H1 (cell line): ENCODE measurements around the gene RNPEPL1. TPM values are rescaled to one million over a fixed set of nuclear protein-coding genes. Genes with fewer than 3 reads are reported as not detected.

Experiments
- CTCF ChIA-PET: fragments of 300-600 bp; sonication (Branson Sonifier 250); formaldehyde crosslinking; loops from one replicate; lab custom pipeline; 2021; ENCODE audit not compliant: partially characterized antibody; lab: Charles Lee
- POLR2A ChIA-PET: fragments of 300-600 bp; sonication (Branson Sonifier 250); formaldehyde crosslinking; loops from one replicate; lab custom pipeline; 2021; ENCODE audit warnings: inconsistent platforms; ENCODE audit not compliant: partially characterized antibody; lab: Charles Lee
- DNase-seq, 2 experiments: peaks; one replicate each; pipeline versions ENCODE4 v3.0.0 to v3.0.0-alpha.2; 2010 to 2022; ENCODE audit warnings: low spot score in 2 of 2, low read depth in 1 of 2, mixed read lengths in 1 of 2
- FAIRE-seq: peaks from 2 replicates; lab custom pipeline; 2011; peaks lifted over from hg19 to GRCh38; lab: Jason Lieb, UNC
- H2AFZ ChIP-seq: 2 replicates; pipeline ENCODE4 v1.8.1; 2012; ENCODE audit warnings: low read length, inconsistent platforms
- H2AK5ac ChIP-seq: 2 replicates; pipeline ENCODE4 v1.6.1; 2013; ENCODE audit warnings: low read depth, low read length
- H2BK120ac ChIP-seq: replicated peaks from 2 replicates; pipeline ENCODE3; 2013; ENCODE audit warnings: low read depth, low read length, inconsistent platforms
- H2BK12ac ChIP-seq: 2 replicates; pipeline ENCODE4 v1.6.1; 2013; ENCODE audit warnings: low read depth, low read length
- H2BK15ac ChIP-seq: 2 replicates; pipeline ENCODE4 v1.6.1; 2013; ENCODE audit warnings: low read length
- H2BK20ac ChIP-seq: 2 replicates; pipeline ENCODE4 v1.6.1; 2013; ENCODE audit warnings: low read length
- H2BK5ac ChIP-seq: 2 replicates; pipeline ENCODE4 v1.6.1; 2013; ENCODE audit warnings: low read depth, low read length
- H3K14ac ChIP-seq: 2 replicates; pipeline ENCODE4 v1.6.1; 2013; ENCODE audit warnings: inconsistent platforms; ENCODE audit not compliant: insufficient read length
- H3K18ac ChIP-seq: 2 replicates; pipeline ENCODE4 v1.6.1; 2013; ENCODE audit warnings: low read length; ENCODE audit errors: extremely low read depth
- H3K23ac ChIP-seq: 2 replicates; pipeline ENCODE4 v1.6.1; 2013; ENCODE audit warnings: inconsistent platforms; ENCODE audit not compliant: insufficient read length
- H3K23me2 ChIP-seq: 2 replicates; pipeline ENCODE4 v1.6.1; 2013; ENCODE audit warnings: low read depth, low read length
- H3K27ac ChIP-seq: 2 replicates; pipeline ENCODE4 v1.6.1; 2011; ENCODE audit warnings: low read depth, low read length, inconsistent platforms
- H3K27me3 ChIP-seq, 4 experiments: replicated peaks in 1 of 4; 1 replicate in 1 of 4; 2 replicates in 3 of 4; pipeline versions ENCODE4 v1.6.1 to v1.8.1; 2011 to 2013; ENCODE audit warnings: low read length in 3 of 4, mild to moderate bottlenecking in 3 of 4, inconsistent platforms in 2 of 4, mixed read lengths in 2 of 4, moderate library complexity in 1 of 4; ENCODE audit not compliant: control insufficient read depth in 3 of 4, insufficient read depth in 3 of 4; ENCODE audit errors: extremely low read depth in 1 of 4
- H3K36me3 ChIP-seq, 4 experiments: 2 replicates each; pipeline versions ENCODE4 v1.6.1 to v1.8.1; 2011 to 2013; ENCODE audit warnings: mild to moderate bottlenecking in 4 of 4, low read length in 3 of 4, moderate library complexity in 2 of 4, control low read depth in 1 of 4, inconsistent platforms in 1 of 4; ENCODE audit not compliant: insufficient read depth in 4 of 4, control insufficient read depth in 2 of 4
- H3K4ac ChIP-seq: replicated peaks from 2 replicates; pipeline ENCODE3; 2013; ENCODE audit warnings: low read length, low read depth, mixed read lengths, inconsistent platforms; ENCODE audit not compliant: insufficient read length
- H3K4me1 ChIP-seq, 4 experiments: replicated peaks in 1 of 4; 1 replicate in 1 of 4; 2 replicates in 3 of 4; pipeline versions ENCODE4 v1.6.1 to v1.8.1; 2011 to 2013; ENCODE audit warnings: low read length in 3 of 4, inconsistent platforms in 2 of 4, mixed read lengths in 1 of 4; ENCODE audit not compliant: insufficient read depth in 4 of 4, control insufficient read depth in 3 of 4
- H3K4me2 ChIP-seq, 2 experiments: 2 replicates each; pipeline versions ENCODE4 v1.6.1 to v1.8.1; 2011 to 2013; ENCODE audit warnings: low read depth in 2 of 2, low read length in 2 of 2, control low read depth in 1 of 2, inconsistent platforms in 1 of 2, mild to moderate bottlenecking in 1 of 2; ENCODE audit not compliant: insufficient read depth in 1 of 2
- H3K4me3 ChIP-seq, 4 experiments: fragments of 200-600, 300-600 bp in 1 of 4; sonication (generic), shearing (Covaris generic), sonication (Bioruptor Twin) in 1 of 4; 2 replicates each; pipeline versions ENCODE4 v1.5.1 to v1.8.1; 2011 to 2016; ENCODE audit warnings: low read length in 4 of 4, low read depth in 3 of 4, control low read depth in 2 of 4, inconsistent platforms in 2 of 4, mild to moderate bottlenecking in 2 of 4, mixed read lengths in 1 of 4, moderate library complexity in 1 of 4; ENCODE audit not compliant: insufficient read depth in 2 of 4; ENCODE audit errors: extremely low read depth in 1 of 4
- H3K56ac ChIP-seq: replicated peaks from 2 replicates; pipeline ENCODE3; 2013; ENCODE audit warnings: low read depth, mild to moderate bottlenecking, mixed read lengths, low read length, inconsistent platforms; ENCODE audit not compliant: insufficient read length
- H3K79me1 ChIP-seq: 2 replicates; pipeline ENCODE4 v1.6.1; 2013; ENCODE audit warnings: low read depth, low read length, control low read depth
- H3K79me2 ChIP-seq, 2 experiments: 2 replicates each; pipeline versions ENCODE4 v1.6.1 to v1.8.1; 2012 to 2013; ENCODE audit warnings: low read length in 2 of 2, mild to moderate bottlenecking in 2 of 2, inconsistent platforms in 1 of 2; ENCODE audit not compliant: insufficient read depth in 2 of 2, control insufficient read depth in 1 of 2
- H3K9ac ChIP-seq, 4 experiments: replicated peaks in 1 of 4; 1 replicate in 1 of 4; 2 replicates in 3 of 4; pipeline versions ENCODE4 v1.6.1 to v1.8.1; 2011 to 2013; ENCODE audit warnings: low read depth in 3 of 4, low read length in 3 of 4, control low read depth in 2 of 4, mild to moderate bottlenecking in 2 of 4, moderate library complexity in 2 of 4, inconsistent platforms in 1 of 4; ENCODE audit errors: extremely low read depth in 1 of 4
- H3K9me3 ChIP-seq, 2 experiments: 2 replicates each; pipeline versions ENCODE4 v1.6.1 to v1.8.1; 2012 to 2013; ENCODE audit warnings: mild to moderate bottlenecking in 2 of 2, moderate library complexity in 2 of 2, control low read depth in 1 of 2, inconsistent platforms in 1 of 2, low read depth in 1 of 2, low read length in 1 of 2, mixed read lengths in 1 of 2; ENCODE audit not compliant: insufficient read depth in 2 of 2
- H4K20me1 ChIP-seq, 2 experiments: replicated peaks in 1 of 2; 2 replicates each; pipeline versions ENCODE3 to v1.8.1; 2011 to 2013; ENCODE audit warnings: inconsistent platforms in 2 of 2, low read length in 2 of 2, mild to moderate bottlenecking in 1 of 2; ENCODE audit not compliant: insufficient read depth in 2 of 2, control insufficient read depth in 1 of 2
- H4K5ac ChIP-seq: 2 replicates; pipeline ENCODE4 v1.6.1; 2013; ENCODE audit warnings: low read length, low read depth, mixed read lengths, inconsistent platforms; ENCODE audit not compliant: insufficient read length
- H4K8ac ChIP-seq: 2 replicates; pipeline ENCODE4 v1.8.0; 2013; ENCODE audit warnings: mild to moderate bottlenecking, moderate library complexity, low read length, inconsistent platforms; ENCODE audit not compliant: insufficient read depth; ENCODE audit errors: extremely low read depth
- H4K91ac ChIP-seq: replicated peaks from 2 replicates; pipeline ENCODE3; 2013; ENCODE audit warnings: low read length, mixed read lengths, inconsistent platforms; ENCODE audit not compliant: insufficient read length
- CHD2 ChIP-seq: IDR thresholded peaks from 2 replicates; pipeline ENCODE4 v1.6.1; 2012; ENCODE audit warnings: low read length, improper control_type of control experiment
- KDM4A ChIP-seq: IDR thresholded peaks from one replicate; pipeline ENCODE4 v1.7.1; 2012; ENCODE audit warnings: low read depth, mild to moderate bottlenecking, moderate library complexity, low read length, inconsistent platforms; ENCODE audit not compliant: severe bottlenecking
- POLR2AphosphoS5 ChIP-seq: IDR thresholded peaks from 2 replicates; pipeline ENCODE4 v1.6.1; 2011; ENCODE audit warnings: low read depth, low read length
- RFX5 ChIP-seq: IDR thresholded peaks from 2 replicates; pipeline ENCODE4 v1.6.1; 2011; ENCODE audit warnings: low read depth, low read length, improper control_type of control experiment, borderline replicate concordance
- SIN3A ChIP-seq, 2 experiments: IDR thresholded peaks in 1 of 2; conservative IDR thresholded peaks in 1 of 2; 2 replicates each; pipeline ENCODE4 v1.6.1; 2011 to 2012; ENCODE audit warnings: low read length in 2 of 2, improper control_type of control experiment in 1 of 2, low read depth in 1 of 2, mild to moderate bottlenecking in 1 of 2
- SP1 ChIP-seq: IDR thresholded peaks from 2 replicates; pipeline ENCODE4 v1.6.1; 2011; ENCODE audit warnings: low read depth, low read length
- SP4 ChIP-seq: IDR thresholded peaks from 2 replicates; pipeline ENCODE4 v1.6.1; 2012; ENCODE audit warnings: low read length, inconsistent platforms
- WGBS, 2 experiments: shearing (Covaris generic) in 1 of 2; methylation state at CpG; one replicate each; pipeline versions ENCODE4 v1.1.6 to v1.1.7; 2013 to 2015; ENCODE audit warnings: low lambda C conversion rate in 2 of 2, mixed read lengths in 2 of 2, inconsistent platforms in 1 of 2, low coverage in 1 of 2, missing lambda C conversion rate in 1 of 2; ENCODE audit not compliant: insufficient replicate concordance in 2 of 2, insufficient coverage in 1 of 2, insufficient read length in 1 of 2; ENCODE audit errors: extremely low coverage in 1 of 2, missing lambda C conversion rate in 1 of 2; 5-methylcytosine and 5-hydroxymethylcytosine counted together
- polyA plus RNA-seq, 7 experiments: library from polyadenylated mRNA; depleted of rRNA in 3 of 7; stranded (reverse) in 5 of 7; unstranded in 2 of 7; fragments of >200 nt in 5 of 7; fragments of 200-250 nt in 2 of 7; gene quantifications; 1 replicate in 5 of 7; 2 replicates in 1 of 7; 4 replicates in 1 of 7; pipeline versions ENCODE4 v1.2.1 to v1.2.3, GENCODE V29; 2011 to 2013; ENCODE audit warnings: missing spikeins in 2 of 7, mixed read lengths in 2 of 7
- total RNA-seq: library from RNA; stranded (reverse); fragmentation: NEBNext Ultra II Directional; extraction: Animal tissue kit (Norgen Biotek cat#: 25700); gene quantifications from 2 replicates; pipeline ENCODE4 v1.2.1, GENCODE V29; 2021
- TF ChIP-seq, protein P1 (sequence below): IDR thresholded peaks from 2 replicates; pipeline ENCODE4 v1.6.1; 2012; ENCODE audit warnings: low read length, inconsistent platforms

The RNPEPL1 gene
- total and polyA plus RNA-seq, 2 of the 8 experiments (the other 6 are each of a cell fraction or from before 2014, with no cell fraction given) = 9.0 to 11.3 TPM

DNA sequence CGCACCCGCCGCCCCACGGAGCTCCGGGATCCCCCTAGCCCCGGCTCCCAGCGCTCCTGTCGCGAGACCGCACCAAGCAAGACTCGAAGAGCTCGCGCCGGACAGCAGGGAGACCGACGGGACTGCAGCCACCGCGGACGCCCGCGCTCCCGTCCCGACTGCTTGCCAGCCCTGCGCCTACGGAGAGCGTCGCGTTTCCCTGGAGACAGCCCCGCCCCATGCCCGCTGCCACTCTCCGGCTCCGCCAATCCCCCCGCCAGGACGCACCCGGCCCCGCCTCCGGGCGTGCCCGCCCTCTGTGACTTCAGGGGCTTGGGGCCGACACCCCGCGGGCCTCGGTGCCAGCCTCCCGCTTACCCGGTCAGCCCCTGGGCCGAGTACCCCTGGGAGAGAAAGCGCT is 10.5 kb upstream of the RNPEPL1 start, which contains the start of gene ANKMY1:
Gene ANKMY1, minus strand, starts transcription at position 181 of the 400 bp plus-strand sequence. CDS start 653 bp downstream, outside the sequence.
- H3K36me3 ChIP-seq = no peaks in the 10 kb centered on the region; a peak in 1 of 8 replicates
- H3K79me2 ChIP-seq = no peaks in the 10 kb centered on the region
- ChIA-PET POLR2A (interaction anchor here (0.9 kb wide), 1 partner anchor 9 kb away, joined by 4 read pairs; no protein-coding TSS in a partner anchor), CTCF (interaction anchor here (1.0 to 2.4 kb wide), 3 partner anchors 8 to 108 kb away, joined by 5 to 11 read pairs (median 8); partner anchors contain the start of gene CAPN10)
- no peak within 1 kb of the TSS for H3K27ac ChIP-seq
- H2BK15ac ChIP-seq = no peak within 1 kb of the TSS
- no peak within 1 kb of the TSS for H2BK20ac ChIP-seq
- H3K4me1 ChIP-seq = peaks cover 0 to 16% (median 10%) of the 10 kb centered on the region in 4 experiments; a peak in 5 of 7 replicates
- TF ChIP-seq SP4 (0 out of 2 replicates have a peak, but pooled peaks have one; percentile 32), POLR2AphosphoS5 (0 out of 2 replicates have a peak, but pooled peaks have one; percentile 17), SP1 (peak; percentile 66; the same call in 1 of the 2 replicates), KDM4A (peak; percentile 6), SIN3A (conservative IDR thresholded peaks at IDR 0.05 in 1 of 2, IDR thresholded peaks at IDR 0.05 in 1 of 2; ENCODE audit: low read depth in 1 of 2, low read length in 2 of 2) (peak in 1 of 2 experiments; percentile 92; a peak in 2 of 4 replicates), RFX5 (no peak), CHD2 (peak; percentile 69; the same call in 1 of the 2 replicates)
- TF ChIP-seq, protein P1, sequence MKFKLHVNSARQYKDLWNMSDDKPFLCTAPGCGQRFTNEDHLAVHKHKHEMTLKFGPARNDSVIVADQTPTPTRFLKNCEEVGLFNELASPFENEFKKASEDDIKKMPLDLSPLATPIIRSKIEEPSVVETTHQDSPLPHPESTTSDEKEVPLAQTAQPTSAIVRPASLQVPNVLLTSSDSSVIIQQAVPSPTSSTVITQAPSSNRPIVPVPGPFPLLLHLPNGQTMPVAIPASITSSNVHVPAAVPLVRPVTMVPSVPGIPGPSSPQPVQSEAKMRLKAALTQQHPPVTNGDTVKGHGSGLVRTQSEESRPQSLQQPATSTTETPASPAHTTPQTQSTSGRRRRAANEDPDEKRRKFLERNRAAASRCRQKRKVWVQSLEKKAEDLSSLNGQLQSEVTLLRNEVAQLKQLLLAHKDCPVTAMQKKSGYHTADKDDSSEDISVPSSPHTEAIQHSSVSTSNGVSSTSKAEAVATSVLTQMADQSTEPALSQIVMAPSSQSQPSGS = no peak
- no peak within 1 kb of the TSS for H2BK120ac ChIP-seq
- no peaks in the 10 kb centered on the region for H3K9me3 ChIP-seq
- 0% methylated on average over 12 of the region's 47 CpGs; no CpG with 5 or more reads in 1 of the 2 experiments for WGBS, 2 experiments
- no peak within 1 kb of the TSS for H4K5ac ChIP-seq
- H2BK12ac ChIP-seq = peak within 1 kb of the TSS; percentile 39; the same call in 1 of the 2 replicates
- peak within 1 kb of the TSS; percentile 41 for H4K91ac ChIP-seq
- peak within 1 kb of the TSS; percentile 6; the same call in 1 of the 2 replicates for H2AK5ac ChIP-seq
- peak within 1 kb of the TSS; percentile 60 to 77 for H3K4me2 ChIP-seq
- H3K23ac ChIP-seq = no peak within 1 kb of the TSS
- FAIRE-seq = no peak
- H3K18ac ChIP-seq = no peak within 1 kb of the TSS; the same call in 1 of the 2 replicates
- peaks cover 0 to 4% of the 10 kb centered on the region in 2 experiments for H4K20me1 ChIP-seq
- no peak within 1 kb of the TSS; a peak in 3 of 7 replicates for H3K9ac ChIP-seq
- peak within 1 kb of the TSS; percentile 91 for H4K8ac ChIP-seq
- peaks cover 4% of the 10 kb centered on the region; the same call in 1 of the 2 replicates for H3K23me2 ChIP-seq
- H3K4ac ChIP-seq = no peak within 1 kb of the TSS
- DNase-seq = peak in 1 of 2 experiments; percentile 93
- no peak within 1 kb of the TSS for H3K14ac ChIP-seq
- H2BK5ac ChIP-seq = no peak within 1 kb of the TSS
- H3K27me3 ChIP-seq = peaks cover 3 to 33% (median 22%) of the 10 kb centered on the region in 4 experiments
- H3K56ac ChIP-seq = no peak within 1 kb of the TSS
- H3K79me1 ChIP-seq = 0 out of 2 replicates have a peak, but pooled peaks cover 2% of the 10 kb centered on the region
- no peak within 1 kb of the TSS for H2AFZ ChIP-seq
- H3K4me3 ChIP-seq = peak within 1 kb of the TSS; percentile 3 to 55 (median 11); a peak in 3 of 8 replicates
